ENCODE data around the gene TMCC1. TPM values are rescaled to one million over a fixed set of nuclear protein-coding genes. Genes with fewer than 3 reads are reported as not detected.
"Not testable (repeated sequence)": the region's sequence is repeated elsewhere in the genome, so short reads cannot be mapped to it uniquely, and the experiment has no call there.

TMCC1 gene
- total RNA-seq, 2 donors from 2014 or later, result 34.4 to 35.7 TPM

GRCh38 chr3:129614435-129614834 is 279.1 kb downstream of the TMCC1 start:
- intact Hi-C loops (cut with DNase I, micrococcal nuclease), result no loop called here
- ATAC-seq (no peak), DNase-seq (peak; percentile 4 to 24)

GRCh38 chr3:129613367-129613740 is 280.2 kb downstream of the TMCC1 start:
- ATAC-seq (no peak), DNase-seq (no peak)
- intact Hi-C loops (cut with DNase I, micrococcal nuclease), result no loop called here

- intact Hi-C loops (cut with DNase I, micrococcal nuclease), result no loop called here
- no peak for ATAC-seq
- DNase-seq, result peak in 1 of 2 donors; percentile 23
Observed at GRCh38 chr3:129612534-129613366, 280.8 kb downstream of the TMCC1 start.

GRCh38 chr3:129611812-129612533 is 281.5 kb downstream of the TMCC1 start:
- DNase-seq (no peak), ATAC-seq (no peak)
- intact Hi-C loops (cut with DNase I, micrococcal nuclease), result no loop called here

- intact Hi-C loops (cut with DNase I, micrococcal nuclease), result no loop called here
Observed at GRCh38 chr3:129611446-129611800, 282.1 kb downstream of the TMCC1 start.

GRCh38 chr3:129610794-129611445 is 282.6 kb downstream of the TMCC1 start:
- ATAC-seq; intact Hi-C loops (cut with DNase I, micrococcal nuclease): not testable (repeated sequence)

More at GRCh38 chr3:129611446-129611800, 282.1 kb downstream of the TMCC1 start:
- ATAC-seq (no peak), DNase-seq (no peak)

GRCh38 chr3:129610276-129610675 is 283.2 kb downstream of the TMCC1 start:
- DNase-seq (no peak), ATAC-seq (no peak)
- intact Hi-C loops (cut with DNase I, micrococcal nuclease), result no loop called here

More at GRCh38 chr3:129610794-129611445, 282.6 kb downstream of the TMCC1 start:
- not testable (repeated sequence) for DNase-seq

- intact Hi-C loops (cut with DNase I, micrococcal nuclease), result no loop called here
- no peak for DNase-seq
- no peak for ATAC-seq
Observed at GRCh38 chr3:129609591-129610182, 283.8 kb downstream of the TMCC1 start.

- intact Hi-C loops (cut with DNase I, micrococcal nuclease), result no loop called here
- DNase-seq (no peak), ATAC-seq (no peak)
Observed at GRCh38 chr3:129608936-129609590, 284.4 kb downstream of the TMCC1 start.

- intact Hi-C loops (cut with DNase I, micrococcal nuclease), result no loop called here
- no peak for ATAC-seq
- no peak for DNase-seq
Observed at GRCh38 chr3:129608087-129608935, 285.2 kb downstream of the TMCC1 start.

GRCh38 chr3:129607391-129608068 is 286.0 kb downstream of the TMCC1 start:
- intact Hi-C loops (cut with DNase I, micrococcal nuclease), result no loop called here
- DNase-seq (no peak), ATAC-seq (no peak)

- peak in 1 of 2 donors; percentile 61 for DNase-seq
- intact Hi-C loops (cut with DNase I, micrococcal nuclease), result no loop called here
- ATAC-seq, result peak; percentile 59
Observed at GRCh38 chr3:129606636-129607390, 286.7 kb downstream of the TMCC1 start, which contains the start of gene PLXND1. TSS of gene PLXND1 (minus strand) at chr3:129606676. CDS start at chr3:129606639, 37 bp downstream.

- peak; percentile 14 for ATAC-seq
- intact Hi-C loops (cut with DNase I, micrococcal nuclease), result no loop called here
- DNase-seq, result no peak
Observed at GRCh38 chr3:129605922-129606635, 287.4 kb downstream of the TMCC1 start.

GRCh38 chr3:129605203-129605921 is 288.1 kb downstream of the TMCC1 start:
- DNase-seq (peak in 1 of 2 donors; percentile 51), ATAC-seq (peak; percentile 43)
- intact Hi-C loops (cut with DNase I, micrococcal nuclease), result no loop called here

- intact Hi-C loops (cut with DNase I, micrococcal nuclease), result no loop called here
- DNase-seq, result no peak
- no peak for ATAC-seq
Observed at GRCh38 chr3:129604767-129605166, 288.7 kb downstream of the TMCC1 start.

All from left colon (tissue), 2 donors.